WERI-Rb-1 (cell line): ENCODE data around the gene FEM1B.

ENCODE experiments used
- DNase-seq: peaks from one replicate; pipeline ENCODE4 v3.0.0-alpha.2; 2020
- H3K27ac ChIP-seq: fragments of 250-450 bp; sonication (Bioruptor Pico); 2 replicates; pipeline ENCODE4 v1.5.1; 2020; ENCODE audit warnings: mild to moderate bottlenecking, moderate library complexity
- H3K27me3 ChIP-seq: fragments of 250-450 bp; sonication (Bioruptor Pico); 2 replicates; pipeline ENCODE4 v1.5.1; 2021; ENCODE audit warnings: mild to moderate bottlenecking, low read depth, moderate library complexity; ENCODE audit not compliant: insufficient read depth, severe bottlenecking
- H3K36me3 ChIP-seq: fragments of 250-450 bp; sonication (Bioruptor Pico); 2 replicates; pipeline ENCODE4 v1.5.1; 2020; ENCODE audit warnings: mild to moderate bottlenecking, moderate library complexity
- H3K4me3 ChIP-seq: 2 replicates; pipeline ENCODE4 v1.5.1; 2011; ENCODE audit warnings: low read depth, mild to moderate bottlenecking, control low read depth, low read length
- H3K9me3 ChIP-seq: fragments of 250-450 bp; sonication (Bioruptor Pico); 2 replicates; pipeline ENCODE4 v1.5.1; 2021; ENCODE audit warnings: mild to moderate bottlenecking, moderate library complexity; ENCODE audit not compliant: severe bottlenecking
- TF ChIP-seq, protein P1 (sequence below): IDR thresholded peaks from 2 replicates; pipeline ENCODE4 v1.5.1; 2011; ENCODE audit warnings: low read depth, mild to moderate bottlenecking, control low read depth, inconsistent platforms, low read length

Gene FEM1B

DNA sequence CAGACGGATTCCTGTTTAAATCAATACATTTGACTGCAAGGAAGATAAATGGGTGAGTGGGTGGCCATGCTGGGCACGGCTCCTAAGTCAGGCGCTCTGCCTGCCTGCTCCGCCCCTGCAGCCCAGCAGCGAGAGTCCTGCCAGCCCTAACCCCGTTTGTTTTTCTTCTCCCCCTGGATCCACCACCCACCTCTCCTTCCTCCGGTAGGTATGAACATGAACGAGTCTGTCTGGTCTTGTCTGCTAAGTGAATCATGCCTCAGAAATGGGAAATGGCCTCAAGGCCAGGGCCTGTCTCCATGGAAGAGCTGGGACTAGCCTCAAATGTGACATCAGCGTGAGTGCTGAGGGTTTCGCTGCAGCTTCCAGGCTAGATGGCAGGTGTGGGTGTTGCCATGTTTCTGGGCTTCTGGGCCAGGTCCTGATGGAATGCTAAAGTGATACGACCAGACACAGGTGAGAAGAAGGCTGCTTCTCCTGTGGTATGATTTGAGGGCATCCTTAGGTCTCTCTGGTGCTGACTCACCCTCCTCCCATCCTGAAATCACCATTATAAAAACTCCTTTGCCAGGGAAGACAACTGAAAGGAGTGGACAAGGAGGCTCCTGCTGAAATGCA lies 5.6 kb upstream of the FEM1B start:
- Histone ChIP-seq H3K27ac (no peak overlapping the region), H3K4me3 (no peak overlapping the region)
- DNase-seq, result peak; percentile 27

DNA sequence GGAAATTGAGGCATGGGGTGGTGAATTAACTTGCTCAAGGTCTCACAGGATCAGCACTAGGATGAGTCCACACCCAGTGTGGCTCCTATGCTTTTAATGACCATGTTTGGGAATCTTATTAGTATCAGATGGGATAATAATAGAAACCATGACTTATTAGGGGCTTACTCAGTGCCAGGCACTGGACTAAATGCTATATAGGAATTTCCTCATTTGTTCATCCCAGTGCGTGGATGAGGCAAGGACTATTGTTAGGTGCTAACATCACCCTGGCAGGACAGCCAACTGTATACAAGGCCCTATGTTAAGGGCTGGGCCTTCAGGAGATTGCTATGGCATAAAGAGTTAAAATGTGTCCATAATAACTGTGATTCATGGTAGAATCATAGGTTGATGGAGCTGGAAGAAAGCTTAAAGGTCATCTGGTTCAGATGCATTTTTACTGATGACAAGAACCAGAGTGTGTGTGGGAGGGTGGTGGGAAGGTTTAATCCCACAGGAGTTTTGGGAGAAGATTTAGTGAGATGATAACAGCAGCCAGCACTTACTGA lies 4.7 kb upstream of the FEM1B start:
- Histone ChIP-seq H3K9me3 (no peaks in the 10 kb centered on the region), H3K27me3 (no peaks in the 10 kb centered on the region), H3K4me3 (no peak overlapping the region), H3K36me3 (peaks cover 5% of the 10 kb centered on the region), H3K27ac (no peak overlapping the region)
- DNase-seq, result no peak
- TF ChIP-seq, protein P1, sequence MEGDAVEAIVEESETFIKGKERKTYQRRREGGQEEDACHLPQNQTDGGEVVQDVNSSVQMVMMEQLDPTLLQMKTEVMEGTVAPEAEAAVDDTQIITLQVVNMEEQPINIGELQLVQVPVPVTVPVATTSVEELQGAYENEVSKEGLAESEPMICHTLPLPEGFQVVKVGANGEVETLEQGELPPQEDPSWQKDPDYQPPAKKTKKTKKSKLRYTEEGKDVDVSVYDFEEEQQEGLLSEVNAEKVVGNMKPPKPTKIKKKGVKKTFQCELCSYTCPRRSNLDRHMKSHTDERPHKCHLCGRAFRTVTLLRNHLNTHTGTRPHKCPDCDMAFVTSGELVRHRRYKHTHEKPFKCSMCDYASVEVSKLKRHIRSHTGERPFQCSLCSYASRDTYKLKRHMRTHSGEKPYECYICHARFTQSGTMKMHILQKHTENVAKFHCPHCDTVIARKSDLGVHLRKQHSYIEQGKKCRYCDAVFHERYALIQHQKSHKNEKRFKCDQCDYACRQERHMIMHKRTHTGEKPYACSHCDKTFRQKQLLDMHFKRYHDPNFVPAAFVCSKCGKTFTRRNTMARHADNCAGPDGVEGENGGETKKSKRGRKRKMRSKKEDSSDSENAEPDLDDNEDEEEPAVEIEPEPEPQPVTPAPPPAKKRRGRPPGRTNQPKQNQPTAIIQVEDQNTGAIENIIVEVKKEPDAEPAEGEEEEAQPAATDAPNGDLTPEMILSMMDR, result no peak

More for the DNA sequence above, 5.6 kb upstream of the FEM1B start:
- H3K36me3 ChIP-seq, result no peaks in the 10 kb centered on the region
- H3K27me3 ChIP-seq, result no peaks in the 10 kb centered on the region
- H3K9me3 ChIP-seq, result no peaks in the 10 kb centered on the region
- TF ChIP-seq, protein P1, result no peak

DNA sequence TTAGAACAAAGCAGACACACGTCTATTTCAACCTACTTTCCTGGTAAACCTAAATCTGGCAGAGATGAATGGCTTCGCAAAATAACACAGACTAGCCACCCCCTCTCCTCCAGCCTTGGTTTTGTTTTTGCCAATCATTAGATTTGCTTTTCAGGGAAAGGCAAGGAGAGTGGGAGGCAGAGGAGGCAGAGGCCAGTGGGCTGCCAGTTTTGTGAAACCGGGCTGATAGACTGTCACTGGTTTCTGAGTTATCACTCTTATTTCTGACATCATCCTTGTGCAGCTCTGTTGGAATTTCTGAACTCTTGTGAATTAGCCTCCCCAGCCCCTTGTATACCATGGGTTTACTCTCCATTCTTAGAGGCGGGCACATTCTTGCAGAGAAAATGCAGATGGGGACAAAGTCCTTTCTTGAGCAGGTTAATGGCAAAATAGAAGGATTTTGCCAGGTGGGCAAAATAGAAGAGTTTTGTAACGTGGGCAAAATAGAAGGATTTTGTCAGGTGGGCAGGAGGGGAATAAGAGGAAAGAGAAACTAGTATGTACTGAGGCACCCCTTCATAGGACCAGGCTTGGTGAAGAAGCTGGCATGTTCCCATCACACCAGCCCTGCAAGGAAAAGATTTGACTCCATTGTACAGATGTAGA lies 3.2 kb upstream of the FEM1B start:
- peaks cover 13% of the 10 kb centered on the region for H3K36me3 ChIP-seq
- H3K27ac ChIP-seq, result no peak overlapping the region
- TF ChIP-seq, protein P1, result no peak
- no peaks in the 10 kb centered on the region for H3K27me3 ChIP-seq
- H3K9me3 ChIP-seq, result no peaks in the 10 kb centered on the region
- DNase-seq, result no peak
- H3K4me3 ChIP-seq, result no peak overlapping the region

DNA sequence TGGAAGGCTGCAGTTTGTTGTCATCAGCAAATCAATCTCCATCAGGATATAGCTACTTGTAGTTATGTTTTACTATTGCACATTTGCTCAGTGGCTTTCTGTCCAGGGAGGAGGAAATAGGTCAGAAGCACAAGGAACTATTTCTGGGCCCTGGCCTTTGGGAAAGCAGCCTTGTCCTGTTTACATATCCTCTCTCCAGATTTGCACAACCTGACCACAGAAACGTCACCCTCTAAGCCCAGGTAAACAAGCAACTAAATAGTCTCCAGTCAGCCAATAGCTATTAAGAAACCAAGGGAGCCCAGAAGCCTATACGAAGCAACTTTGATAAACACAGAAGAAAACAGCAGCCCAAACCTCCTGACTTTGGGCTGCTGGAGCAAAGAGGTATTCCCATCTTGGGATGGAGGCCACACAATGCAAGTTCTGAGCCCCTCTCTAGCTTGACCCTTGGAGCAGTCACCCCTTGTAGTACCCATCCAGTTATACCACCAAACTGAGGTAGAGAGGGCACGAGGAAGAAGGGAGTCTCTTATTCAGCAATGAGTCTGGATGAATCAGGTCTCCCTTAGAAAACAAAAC lies 2.3 kb upstream of the FEM1B start:
- no peak overlapping the region for H3K27ac ChIP-seq
- no peak for DNase-seq
- no peak overlapping the region for H3K4me3 ChIP-seq
- TF ChIP-seq, protein P1, result no peak
- no peaks in the 10 kb centered on the region for H3K9me3 ChIP-seq
- peaks cover 22% of the 10 kb centered on the region for H3K36me3 ChIP-seq
- no peaks in the 10 kb centered on the region for H3K27me3 ChIP-seq

DNA sequence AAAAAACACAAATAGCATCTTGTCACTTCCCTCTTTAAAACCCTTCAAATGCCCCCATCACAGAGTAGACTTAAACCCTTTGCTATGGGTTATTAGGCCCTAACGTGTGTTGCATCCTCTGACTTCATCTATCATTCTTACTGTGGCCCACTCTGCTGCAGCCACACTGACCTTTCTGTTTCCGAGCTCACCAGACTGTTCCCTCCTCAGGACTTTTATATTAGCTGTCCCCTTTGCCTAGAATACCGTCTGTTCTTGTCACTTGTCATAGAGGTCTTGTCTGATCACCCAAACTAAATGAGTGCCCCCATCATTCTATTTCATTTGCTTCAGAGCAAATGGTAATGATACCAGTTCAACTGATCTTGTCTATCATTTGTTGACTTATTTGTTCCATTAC lies 877 bp upstream of the FEM1B start:
- no peaks in the 10 kb centered on the region for H3K9me3 ChIP-seq
- peak overlapping the region; percentile 70 for H3K4me3 ChIP-seq
- H3K36me3 ChIP-seq, result peaks cover 31% of the 10 kb centered on the region
- no peaks in the 10 kb centered on the region for H3K27me3 ChIP-seq
- TF ChIP-seq, protein P1, result no peak
- peak overlapping the region; percentile 99 for H3K27ac ChIP-seq
- no peak for DNase-seq
